ENCODE measurements around the gene SLCO3A1.
A peak's percentile ranks its signal among the peaks of the same experiment; 100 is the strongest.
"Not testable (repeated sequence)": the region's sequence is repeated elsewhere in the genome, so short reads cannot be mapped to it uniquely, and the experiment has no call there.

Gene SLCO3A1

DNA sequence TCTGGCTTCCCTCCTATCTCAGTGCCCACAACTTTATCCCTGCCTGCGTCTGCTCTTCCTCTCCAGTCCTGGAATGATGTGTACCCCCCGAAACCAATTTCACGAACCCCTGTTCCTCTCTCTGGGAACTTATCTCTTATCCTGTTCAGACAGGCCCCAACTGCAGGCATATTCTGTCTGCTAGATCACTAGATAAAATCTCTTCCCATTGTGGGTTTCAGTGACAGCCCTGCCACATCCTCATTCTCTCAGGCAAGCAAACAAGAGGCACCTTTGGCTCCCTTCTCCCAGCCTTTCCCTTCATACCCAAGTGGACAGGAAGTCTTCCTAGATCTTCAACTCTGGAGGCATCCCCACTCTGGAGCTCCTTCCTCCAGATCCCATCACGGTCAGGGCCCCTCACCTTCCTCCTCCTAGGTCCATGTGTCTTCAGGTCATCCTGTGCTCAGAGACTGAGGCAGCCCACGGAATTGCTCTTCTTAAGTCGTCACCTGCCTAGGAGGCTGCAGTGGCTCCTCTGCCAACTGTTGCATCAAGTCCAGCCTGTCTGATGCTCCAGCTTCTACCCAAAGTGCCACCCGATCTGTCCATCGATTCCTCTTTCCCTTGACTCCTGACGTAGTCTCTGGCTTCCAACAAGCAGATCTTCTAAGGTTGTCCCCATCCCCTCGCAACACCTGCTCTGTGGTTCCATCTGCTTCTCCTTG lies 190.8 kb downstream of the SLCO3A1 start:
- no peak for DNase-seq

DNA sequence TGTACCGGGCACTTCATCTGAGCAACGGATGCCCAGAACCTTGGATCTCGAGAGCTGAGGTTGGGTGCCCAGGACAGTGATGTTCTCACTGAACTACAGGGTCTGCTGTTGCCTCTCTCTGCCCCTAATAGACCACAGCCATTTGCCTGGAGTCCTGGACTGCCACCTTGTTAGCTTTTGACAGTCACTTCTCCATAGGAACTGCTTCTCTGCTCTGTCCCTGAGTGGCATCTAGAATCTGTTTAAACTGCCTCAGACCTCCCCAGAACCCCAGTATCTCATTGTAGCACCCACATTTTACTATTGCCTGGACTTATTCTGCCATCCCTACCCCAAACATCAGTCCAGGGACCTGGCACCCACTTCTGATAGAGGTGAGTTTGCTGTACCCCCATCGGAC lies 194.4 kb downstream of the SLCO3A1 start:
- DNase-seq = no peak

DNA sequence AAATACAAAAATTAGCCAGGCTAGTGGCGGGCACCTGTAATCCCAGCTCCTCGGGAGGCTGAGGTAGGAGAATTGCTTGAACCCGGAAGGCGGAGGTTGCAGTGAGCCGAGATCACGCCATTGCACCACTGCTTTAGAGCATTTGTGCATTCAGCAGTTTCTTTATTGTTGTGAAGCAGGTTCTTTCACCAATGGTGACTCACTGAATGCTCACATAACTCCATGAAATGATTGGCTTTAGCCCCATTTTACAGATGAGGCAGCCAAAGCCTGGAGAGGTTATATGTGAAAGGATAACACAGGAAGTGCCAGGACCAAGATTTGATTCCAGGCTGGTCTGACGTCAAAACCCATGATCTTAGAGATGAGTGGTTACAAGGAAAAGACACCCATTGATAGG lies 195.2 kb downstream of the SLCO3A1 start:
- no peak for DNase-seq

DNA sequence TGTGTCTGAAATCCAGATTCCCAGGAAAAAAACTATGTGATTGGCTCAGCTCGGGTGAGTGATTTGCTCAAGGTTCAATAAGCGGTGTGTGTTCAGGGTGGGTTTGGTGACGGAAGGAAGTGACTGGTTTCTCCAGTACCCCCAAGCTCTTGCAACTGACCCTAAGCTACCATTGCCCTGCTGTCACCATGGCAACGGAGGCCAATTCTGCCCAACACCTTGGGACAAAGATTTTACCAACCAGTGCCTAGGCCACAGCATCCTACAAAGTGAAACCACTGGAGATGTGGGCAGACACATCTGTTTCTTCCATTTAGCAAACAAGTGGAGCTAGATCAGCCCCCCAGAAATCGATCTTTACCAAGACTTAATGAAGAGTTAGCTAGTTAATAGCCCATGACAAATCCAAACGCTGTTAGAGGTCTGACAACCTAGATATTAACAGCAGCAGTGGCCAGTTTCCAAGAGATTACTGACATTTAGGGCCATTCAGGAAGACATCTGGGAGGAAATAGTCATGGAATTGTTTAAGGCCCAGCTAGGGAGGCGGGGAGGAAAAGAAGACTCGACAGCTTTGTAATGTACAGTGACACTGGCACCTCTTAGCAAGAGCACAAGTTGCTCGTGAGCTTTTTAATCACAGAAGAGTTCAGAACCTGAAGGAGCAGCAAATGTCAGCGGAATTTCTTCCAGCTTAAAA lies 195.9 kb downstream of the SLCO3A1 start:
- DNase-seq = no peak

DNA sequence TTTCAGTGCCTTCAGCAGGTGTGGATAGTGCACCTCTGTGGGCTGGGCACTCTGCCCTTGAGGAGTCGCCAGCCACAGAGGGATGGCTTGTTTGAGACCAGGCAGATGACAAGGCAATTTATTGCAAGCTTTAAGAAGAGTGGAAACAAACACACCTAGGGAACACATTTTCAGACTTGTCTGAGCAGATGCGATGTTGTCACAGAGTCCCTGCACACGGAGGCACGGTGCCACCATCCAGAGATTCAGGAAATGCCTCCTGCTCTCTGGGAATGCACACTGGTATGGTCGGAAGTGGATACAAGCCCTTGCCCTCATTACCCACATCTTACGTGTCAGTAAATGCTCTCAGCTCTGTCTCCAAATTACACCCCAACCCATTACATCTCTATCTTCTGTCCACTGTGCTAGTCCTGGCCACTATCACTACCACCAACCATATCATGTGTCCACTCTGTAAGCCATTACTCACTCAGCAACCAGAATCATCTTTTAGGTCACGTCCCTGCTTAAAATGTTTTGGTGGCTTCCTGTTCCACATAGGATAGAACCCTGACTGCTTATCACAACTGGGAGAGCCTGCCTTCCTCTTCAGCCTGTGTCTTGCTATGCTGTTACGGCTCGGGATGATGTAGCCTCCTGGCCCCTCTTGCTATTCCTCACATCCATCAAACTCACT lies 196.9 kb downstream of the SLCO3A1 start:
- no peak for DNase-seq

DNA sequence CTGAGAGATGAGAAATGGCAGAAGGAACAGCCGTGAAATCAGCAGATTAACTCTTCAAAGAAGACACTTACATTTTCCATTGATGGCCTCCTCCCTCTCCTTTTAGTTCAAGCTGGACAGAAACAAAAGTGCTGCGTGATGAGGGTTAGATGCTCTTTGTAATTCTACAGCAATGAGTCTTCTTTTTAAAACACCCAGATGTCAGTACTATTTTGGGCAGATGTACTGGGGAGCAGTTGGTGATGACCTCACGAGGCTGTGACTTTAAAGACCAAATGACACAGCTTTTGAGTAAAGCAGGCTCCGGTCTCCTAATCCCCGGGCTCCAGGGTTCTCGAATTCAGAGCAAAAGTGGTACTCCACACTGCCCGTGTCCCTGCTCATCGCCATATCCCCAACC lies 198.2 kb downstream of the SLCO3A1 start:
- DNase-seq = no peak

DNA sequence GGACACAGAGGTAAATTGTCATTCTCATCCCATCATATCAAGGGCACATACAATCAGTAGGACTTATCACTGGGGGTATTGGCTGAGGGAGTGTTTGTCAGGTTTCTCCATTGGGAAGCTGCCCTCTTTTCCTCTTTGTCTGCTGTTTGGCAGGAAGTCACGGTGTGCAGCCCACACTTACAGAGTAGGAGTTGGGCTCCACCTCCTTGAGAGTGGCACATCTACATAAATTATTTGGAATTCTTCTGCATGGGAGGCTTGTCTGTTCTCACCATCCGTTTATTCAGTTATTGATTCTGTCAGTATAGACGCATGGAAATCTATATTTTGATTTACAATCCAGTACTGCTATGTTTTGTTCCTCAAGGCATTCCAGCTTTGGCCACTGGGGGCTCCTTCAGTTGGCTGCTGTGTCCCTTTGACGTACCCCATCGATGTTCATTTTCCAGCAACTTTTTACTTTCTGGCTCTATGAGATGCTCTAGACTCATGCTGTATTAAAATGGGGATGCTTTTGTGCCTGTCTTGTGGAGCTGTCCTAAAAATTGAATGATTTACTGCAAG lies 200.3 kb downstream of the SLCO3A1 start:
- no peak for DNase-seq

DNA sequence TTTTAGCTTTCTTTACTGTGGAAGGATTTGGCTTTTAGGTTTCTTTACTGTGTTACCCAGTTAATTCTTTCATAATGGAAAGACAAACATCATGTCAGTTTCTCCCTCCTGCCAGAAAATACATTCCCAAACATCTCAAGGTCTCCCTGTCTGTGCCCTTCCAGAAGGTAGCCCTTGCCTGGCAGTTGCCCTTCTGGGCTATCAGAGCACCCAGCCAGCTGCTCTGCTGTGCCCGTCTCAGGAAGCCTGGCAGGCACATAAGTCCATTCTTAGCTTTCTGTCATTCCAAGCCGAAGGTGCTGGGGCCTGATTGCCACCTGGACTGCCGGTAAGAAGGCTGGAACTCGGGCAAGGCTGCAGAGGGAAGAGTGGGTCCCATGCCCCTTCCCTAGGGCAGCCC lies 203.4 kb downstream of the SLCO3A1 start:
- DNase-seq = no peak

DNA sequence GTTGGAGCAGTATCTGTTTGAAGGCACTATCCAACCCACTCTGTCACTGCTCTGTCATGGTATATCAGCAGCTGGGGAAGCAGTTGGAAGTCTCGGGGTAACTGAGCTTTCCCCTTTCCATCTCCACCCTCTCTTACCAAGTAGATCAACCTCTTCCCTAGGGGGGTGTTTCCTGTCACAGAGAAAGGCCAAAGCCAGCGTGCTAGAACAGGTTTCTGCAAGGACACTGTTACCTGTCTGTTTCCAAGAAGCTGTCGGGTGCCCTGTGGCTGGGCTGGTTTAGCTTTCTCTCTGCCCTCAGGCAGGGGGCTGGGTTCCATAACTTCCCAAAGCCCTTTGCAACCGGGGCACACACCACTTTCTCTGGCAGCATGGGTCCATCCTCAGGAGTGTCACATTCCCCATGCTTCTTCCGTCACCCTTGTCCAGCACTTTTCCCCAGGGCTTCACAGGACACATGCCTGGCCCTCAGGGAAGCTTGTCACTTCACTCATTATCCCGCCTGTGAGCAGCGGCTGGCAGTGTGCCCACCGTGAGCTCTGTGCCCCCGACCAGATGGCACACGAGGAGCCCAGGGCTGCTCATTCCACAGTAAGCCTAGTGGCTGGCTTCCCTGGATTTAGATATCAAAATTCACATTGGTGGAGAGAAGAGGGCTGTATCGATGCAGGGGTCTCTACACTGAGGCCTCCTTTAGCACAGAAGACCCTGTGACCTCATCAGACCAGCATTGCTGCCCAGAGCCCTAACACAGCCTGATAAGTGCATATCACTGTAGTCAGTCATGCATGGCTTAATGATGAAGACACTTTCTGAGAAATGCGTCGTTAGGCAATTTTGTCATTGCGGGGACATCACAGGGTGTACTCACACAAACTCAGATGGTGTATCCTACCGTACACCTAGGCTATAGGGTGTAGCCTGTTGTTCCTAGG lies 205.8 kb downstream of the SLCO3A1 start:
- DNase-seq = no peak

DNA sequence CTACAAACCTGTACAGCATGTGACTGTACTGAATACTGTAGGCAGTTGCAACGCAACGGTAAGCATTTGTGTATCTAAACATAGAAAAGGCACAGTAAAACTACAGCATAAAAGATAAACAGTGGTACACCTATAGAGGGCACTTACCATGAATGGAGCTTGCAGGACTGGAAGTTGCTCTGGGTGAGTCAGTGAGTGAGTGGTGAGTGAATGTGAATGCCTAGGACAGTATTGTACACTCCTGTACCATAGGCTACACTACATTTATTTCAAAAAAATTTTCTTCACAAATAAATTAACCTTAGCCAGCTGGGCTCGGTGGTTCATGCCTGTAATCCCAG lies 206.4 kb downstream of the SLCO3A1 start:
- DNase-seq = not testable (repeated sequence)

DNA sequence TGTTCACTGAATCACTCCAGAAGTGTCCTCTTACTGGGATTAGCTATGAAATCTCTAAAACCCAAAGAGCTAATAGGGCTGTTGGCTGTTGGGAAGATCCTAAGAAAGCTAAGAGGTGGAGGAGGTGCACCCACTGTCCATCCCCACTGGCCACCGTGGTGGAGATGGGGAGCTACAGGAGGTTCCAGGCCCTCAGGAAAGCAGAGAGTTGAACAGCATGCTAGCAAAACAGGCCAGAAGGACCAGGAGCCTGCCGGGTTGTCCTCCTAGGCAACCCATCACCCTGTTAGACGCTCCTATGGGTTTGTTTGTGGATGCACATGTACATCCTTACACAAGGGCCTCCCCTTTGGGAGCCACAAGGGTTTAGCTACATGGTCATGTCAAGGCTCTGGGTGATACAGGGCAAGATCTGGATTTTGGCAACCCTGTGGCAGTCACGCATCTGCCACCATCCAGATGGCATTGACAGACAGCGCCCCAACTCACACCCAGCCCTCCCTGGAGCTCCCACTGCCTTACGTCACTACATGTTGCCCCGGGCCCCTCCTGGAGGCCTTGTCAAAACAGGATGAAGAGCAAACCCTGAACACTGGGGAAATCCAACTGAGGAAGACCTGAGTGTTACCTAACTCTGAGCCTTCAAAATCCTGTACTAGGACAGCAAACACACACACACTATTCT lies 208.1 kb downstream of the SLCO3A1 start:
- no peak for DNase-seq

DNA sequence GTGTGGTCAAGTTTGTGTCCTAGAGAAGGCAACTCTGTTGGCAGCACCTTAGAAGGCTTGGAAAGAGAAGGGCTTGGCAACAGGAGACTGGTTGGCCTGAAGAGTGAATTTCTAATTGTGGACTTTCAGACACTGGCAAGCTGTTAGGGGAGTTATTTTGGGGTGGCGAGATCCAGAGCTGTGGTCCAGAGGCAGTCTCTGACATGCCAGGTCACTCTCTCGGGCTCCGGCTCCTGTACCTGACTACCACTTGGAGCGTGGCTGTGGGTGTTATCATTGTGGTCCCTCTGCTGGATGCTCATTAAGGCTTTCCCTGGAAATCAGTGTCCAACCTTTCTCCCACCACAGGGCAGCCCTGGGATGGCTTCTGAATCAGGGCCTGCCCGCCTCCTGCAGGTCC lies 209.0 kb downstream of the SLCO3A1 start:
- DNase-seq = no peak

DNA sequence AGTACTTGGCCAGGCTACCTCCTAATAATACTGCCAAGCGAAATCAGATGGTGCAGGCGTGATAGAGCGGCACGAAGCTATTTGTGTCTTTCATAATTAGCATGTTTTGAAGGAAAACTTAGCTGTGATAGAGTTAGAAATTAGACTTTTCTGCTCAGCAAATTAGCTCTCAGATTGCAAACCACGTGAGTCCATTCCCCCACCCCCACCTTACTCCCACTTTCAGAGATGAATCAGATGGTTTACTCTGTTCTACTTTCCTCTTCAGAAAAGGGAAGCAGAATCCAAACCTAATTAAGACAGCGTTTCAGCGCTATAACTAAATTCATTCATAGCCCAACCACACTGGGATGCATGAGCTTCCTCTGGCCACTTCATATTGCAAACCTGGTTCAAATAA lies 214.6 kb downstream of the SLCO3A1 start:
- no peak for DNase-seq

DNA sequence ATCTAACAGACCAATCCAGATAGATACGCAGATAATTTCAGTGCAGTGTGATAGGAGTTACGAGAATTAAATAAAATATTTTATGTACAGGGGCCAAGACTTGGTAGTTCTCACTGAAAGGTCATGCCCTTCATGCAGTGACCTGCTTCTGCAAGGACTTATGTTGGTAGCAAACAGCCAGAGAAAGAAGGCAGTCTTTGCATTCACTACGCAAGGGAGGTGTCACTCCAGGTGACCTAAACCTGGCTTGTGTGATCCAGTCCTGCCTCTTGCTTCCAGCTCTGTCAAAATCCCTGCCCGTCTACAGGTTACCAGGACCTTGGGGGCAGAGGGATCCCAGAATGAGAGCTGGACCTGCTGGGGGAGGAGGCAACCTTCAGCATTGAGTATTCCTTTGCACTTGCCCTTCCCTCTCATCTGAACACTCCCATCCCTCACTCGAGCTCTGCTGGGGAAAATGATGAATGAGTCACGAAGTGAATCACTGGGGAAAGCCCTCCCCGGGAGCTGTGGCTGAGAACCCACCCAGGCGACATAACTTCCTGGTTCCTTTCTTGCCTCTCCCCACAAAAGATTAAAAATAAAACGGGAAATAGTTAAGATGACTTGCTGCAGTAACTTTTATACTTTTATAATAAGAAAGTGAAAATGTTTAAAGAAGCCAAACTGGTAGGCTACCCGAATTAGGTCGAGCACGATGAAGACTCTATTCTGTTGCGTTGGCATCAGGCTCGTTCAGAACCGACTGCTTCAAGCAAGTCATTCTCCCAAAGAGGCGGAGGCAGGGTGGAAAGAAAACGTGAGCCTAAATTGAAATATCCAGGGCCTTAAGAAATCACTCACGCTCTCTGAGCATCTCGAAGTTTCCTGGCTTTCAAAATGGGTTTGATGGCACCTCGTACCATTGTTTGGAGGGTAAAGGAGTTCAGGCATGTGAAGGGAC lies 216.1 kb downstream of the SLCO3A1 start:
- DNase-seq = peak; percentile 53

DNA sequence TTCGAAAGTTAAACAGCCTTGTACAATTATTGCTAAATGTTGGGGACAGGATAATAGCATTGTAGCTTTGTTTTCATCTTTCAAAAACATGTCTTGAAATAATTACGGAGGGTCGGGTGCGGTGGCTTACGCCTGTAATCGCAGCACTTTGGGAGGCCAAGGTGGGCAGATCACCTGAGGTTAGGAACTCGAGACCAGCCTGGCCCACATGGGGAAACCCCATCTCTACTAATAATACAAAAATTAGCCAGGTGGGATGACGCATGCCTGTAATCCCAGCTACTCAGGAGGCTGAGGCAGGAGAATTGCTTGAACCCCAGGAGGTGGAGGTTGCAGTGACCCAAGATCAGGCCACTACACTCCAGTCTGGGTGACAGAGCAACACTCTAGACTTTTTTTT lies 216.7 kb downstream of the SLCO3A1 start:
- DNase-seq = not testable (repeated sequence)

DNA sequence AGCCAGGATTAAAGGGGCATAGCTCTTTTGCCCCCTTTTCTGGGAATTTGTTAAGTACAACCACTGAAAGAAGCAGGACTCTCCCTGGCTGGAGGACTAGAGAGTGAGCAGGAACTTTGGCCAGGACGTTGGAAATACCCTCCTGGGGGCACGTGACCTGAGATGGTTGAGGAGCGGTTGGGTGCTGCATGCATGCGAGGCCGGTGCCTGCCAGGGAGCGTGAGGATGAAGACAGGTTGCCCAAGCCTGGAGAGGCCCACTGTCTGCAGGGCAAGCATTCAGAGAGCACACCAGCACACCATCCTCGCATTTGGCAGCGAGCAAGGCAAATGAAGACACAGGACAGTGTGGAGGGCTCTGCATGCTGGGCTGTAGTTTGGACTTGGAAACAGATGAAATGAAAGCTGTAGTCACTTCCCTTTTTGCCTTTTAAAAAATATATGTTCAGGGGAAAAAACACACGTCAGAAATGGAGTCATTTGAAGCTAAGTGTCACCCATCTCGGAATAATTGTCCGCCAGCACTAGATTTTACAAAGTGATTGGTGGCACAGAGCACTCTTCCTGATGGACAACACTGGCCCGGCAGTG lies 217.6 kb downstream of the SLCO3A1 start:
- DNase-seq = no peak

DNA sequence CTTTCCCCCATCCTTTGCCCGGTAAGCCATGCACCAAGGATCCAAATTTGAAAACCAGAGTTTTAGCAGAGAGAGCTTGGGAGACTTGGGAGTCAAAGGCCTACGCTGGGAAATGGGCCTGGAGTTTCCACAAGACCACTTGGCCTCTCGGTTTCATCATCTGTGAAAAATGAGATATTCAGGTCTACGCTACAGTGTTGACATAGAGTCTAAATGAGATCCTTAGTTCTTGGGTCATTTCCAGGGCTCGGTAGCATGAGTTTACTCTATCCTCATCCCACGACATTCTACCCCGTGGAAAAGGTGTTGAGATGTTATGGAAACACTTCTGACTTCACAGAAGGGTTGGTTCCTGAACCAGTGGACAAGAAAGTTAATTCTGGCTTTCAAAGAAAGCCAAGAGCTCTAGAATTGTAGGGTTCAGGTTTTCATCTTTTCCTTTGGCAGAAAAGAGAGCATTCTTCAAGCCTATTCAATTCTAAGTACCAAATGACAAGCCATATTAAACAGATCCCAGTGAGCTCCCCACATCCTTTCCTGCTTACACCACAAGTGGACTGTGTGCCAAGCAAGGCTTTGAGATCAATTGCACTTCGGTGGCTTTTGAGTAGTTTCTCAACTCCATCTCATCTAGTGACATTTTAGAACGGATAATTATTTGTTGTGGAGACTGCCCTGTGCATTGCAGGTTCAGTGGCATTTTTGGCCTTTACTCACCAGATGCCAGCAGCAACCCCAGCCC lies 219.7 kb downstream of the SLCO3A1 start:
- DNase-seq = no peak

DNA sequence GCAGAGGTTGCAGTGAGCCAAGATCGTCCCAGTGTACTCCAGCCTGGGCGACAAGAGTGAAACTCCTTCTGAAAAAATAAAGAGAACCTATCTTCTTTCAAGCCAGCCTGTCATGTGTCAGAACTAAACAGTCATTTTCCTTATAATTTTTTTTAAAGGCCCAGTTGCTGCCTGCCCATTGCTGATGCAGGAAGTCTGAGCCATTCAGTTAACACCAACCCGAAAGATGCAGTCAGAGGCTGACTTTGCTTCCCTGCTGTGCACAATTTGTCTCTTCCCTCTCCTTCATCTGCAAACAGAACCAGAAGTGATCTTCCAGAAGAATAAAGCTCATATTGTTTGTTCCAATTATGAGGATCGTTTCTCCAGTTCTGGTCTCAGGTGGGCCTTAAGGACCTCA lies 220.6 kb downstream of the SLCO3A1 start:
- no peak for DNase-seq

DNA sequence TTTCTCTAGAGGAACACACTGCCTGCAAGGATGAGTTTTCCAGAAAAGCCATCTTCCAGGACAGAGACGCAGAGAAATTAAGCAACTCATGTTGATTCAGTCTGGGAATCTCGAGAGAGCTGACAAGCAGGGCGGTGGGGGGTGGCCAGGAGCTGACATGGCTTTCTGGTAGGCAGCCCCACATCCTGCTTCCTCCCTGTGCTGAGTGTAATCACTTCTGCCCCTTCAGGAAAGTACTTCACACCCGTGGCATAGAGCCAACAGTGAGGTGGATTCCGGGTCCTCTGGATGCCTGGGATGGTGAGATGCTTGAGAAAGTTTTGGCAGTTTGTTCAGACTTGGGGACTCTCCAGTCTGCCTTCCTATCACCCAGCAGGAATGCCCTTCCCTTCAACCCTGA lies 221.1 kb downstream of the SLCO3A1 start:
- no peak for DNase-seq

DNA sequence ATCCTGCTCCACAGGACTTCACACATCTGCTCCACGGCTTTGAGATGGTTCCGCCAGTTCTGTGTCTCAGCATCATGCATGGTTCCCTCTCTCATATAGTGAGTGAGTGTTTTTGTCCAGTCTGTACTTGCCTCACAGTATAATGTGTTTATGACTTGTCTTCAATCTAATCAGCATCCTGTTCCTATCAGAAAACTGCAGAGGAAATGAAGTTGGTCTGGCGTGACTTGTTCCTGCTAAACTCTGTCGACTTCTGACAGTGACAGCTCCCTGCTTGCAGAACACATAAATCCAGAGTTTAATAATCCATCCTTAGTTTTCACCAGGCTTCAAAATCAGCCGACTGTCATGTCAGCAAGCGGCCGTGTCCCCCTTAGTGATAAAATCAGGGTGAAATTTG lies 222.3 kb downstream of the SLCO3A1 start:
- DNase-seq = no peak
